NCI-H1694 (cell line): ENCODE results near the gene SLC6A17.
A peak's percentile ranks its signal among the peaks of the same experiment; 100 is the strongest.

Experiments used
- DNase-seq: peaks from one replicate; lab custom pipeline; 2025; lab: John Stamatoyannopoulos, UW

Gene SLC6A17

GRCh38 chr1:110135666-110136065 lies 14.6 kb upstream of the SLC6A17 start:
- no peak for DNase-seq

DNA sequence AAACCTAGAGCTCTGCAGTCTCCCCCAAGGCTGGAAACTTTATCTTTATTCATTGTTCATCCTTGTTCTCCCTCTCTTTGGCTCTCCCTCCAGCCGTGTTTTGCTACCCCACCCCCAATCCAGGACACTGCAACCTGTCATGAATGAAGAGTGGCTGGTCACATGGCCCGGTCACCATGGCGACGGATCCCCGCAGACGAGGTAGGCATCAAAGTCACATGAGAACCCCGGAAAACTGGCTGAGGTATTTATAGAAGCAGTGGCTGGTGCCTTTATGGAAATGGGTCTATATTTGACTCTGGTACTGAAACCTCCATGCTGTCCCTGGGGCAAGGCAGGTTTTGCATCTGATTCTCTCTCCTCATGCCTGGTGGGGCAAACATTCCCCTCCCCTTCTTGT lies 13.4 kb upstream of the SLC6A17 start:
- peak; percentile 56 for DNase-seq

- DNase-seq, result no peak
These were observed 11.3 kb upstream of the SLC6A17 start for GRCh38 chr1:110138956-110139355.

- no peak for DNase-seq
These were observed 5.9 kb upstream of the SLC6A17 start for GRCh38 chr1:110144366-110144765.

- DNase-seq, result peak; percentile 32
These were observed 1.3 kb upstream of the SLC6A17 start for GRCh38 chr1:110148961-110149360.

DNA sequence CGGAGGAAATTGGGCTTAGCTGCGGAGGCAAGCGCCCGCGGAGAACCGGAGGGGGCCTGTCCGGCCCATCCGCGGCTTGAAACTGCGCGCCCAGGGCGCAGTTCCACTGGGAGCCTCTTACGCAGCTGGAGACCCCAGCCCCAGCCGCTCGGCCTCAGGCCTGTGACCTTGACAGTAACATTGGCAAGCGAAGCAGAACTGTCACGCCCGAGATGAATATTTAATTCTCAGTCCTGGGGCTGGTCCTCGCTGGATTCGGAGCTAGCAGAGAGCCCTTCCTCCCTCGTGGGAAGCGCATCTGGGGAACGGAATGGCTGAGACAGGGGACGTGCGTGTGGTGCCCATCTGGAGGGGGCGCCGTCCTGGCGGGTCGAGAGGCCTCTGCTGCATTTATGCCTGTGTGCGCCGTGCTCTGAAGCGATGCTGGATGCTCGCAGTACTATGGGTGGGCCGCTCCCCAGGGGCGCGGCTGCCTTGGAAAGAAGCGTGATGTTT lies 928 bp downstream of the SLC6A17 start:
- DNase-seq, result no peak

DNA sequence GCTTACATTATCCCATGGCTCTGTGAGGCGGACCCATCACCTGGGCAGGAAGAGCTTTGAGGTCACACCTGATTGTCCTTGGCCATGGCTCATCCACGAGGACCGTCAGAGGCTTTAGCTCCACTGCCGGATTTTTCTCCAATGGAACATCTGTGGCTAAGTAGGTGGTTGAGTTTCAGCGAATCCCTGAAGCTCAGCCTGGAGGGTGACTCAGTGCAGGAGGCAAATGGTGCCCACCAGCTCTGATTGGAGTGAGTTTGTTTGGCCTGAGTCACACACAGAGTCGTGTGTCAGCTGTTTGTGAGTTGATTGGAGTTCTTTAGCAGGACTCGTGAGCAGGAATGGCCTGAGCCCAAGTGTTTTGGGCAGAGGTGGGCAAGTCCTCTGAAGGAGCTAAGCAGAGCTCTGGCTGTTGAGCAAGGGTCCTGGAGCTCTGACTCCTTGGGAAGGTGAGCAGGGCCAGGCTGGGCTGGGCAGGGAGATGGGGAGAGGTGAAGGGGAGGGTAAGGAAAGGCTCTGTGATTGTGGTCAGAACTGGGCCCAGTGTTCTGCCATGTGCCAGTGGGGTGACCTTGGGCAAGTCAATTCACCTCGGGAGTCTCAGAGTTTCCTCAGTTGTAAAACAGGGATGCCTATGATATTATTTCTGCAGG lies 2.0 kb downstream of the SLC6A17 start:
- no peak for DNase-seq

DNA sequence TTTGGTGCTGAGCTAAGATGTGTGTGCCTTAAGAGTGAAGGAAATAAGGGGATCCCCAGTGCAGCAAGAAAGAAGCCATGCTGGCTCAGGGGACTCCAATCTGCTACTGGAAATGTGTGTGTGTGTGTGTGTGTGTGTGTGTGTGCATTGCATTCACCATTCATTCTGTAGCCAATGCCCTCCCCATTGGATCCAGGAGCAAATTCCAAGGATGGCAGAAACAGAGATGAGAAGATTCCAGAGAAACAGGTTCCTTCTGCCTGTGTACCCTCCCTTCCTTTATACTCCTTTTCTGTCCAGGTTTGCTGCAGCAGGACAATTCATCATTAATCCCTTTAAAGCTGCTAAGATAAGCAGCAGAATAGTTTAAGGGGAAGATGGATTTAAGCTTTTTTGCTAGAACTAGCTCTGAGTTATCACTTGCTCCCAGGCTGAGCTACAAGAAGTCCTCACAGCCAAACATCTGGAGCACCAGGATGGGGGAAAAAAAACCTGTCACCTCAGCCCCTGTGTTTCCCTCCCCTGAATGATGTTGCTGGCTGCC lies 3.2 kb downstream of the SLC6A17 start:
- DNase-seq, result no peak

DNA sequence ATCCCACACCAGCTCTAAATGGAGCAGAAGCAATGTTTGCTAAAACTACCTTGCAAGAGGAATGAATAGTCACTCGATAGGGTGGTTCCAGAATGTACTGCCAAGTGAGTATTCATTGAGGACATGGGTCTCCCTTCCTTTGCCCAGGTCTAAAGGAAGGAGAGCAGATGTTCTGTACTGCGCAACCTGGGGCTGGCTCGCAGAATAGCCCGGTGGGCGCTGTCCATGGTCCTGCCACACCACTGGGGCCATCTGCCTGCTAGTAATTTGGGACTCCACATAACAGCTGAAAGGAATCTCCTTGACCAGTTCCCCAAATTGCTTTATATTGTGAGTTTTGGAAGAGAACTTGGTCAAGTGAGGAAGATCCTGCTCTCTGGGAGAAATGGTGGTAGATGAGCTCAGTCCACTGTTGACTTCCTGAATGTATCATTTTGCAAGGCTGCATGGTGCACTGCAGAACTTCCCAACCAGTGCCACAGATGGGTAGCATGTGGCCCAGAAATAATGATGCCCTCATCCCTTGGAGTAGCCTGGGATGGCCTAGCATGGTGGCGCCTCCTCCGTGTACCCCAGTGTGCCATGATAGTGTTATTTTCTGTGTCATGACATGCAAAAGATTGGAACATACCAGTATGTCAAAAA lies 5.7 kb downstream of the SLC6A17 start:
- no peak for DNase-seq

DNA sequence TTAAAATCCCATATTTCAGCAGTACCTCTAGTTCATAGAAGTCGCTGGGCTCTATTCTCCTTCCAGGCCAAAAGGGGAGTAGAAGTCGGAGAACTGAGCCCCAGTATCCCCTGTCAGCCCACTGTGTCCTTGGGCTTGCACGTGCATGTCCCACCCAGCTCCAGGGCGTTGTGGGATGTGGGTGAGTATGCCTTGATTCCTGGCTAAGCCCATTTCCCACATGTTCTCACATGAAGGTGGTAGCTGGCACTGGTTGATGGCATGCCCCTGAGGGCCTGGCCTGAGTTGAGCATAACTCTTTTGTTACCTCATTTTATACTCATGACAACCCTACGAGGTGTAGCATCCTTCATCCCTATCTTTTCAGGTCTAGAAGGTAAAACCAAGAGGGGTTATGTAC lies 8.0 kb downstream of the SLC6A17 start:
- DNase-seq, result no peak

DNA sequence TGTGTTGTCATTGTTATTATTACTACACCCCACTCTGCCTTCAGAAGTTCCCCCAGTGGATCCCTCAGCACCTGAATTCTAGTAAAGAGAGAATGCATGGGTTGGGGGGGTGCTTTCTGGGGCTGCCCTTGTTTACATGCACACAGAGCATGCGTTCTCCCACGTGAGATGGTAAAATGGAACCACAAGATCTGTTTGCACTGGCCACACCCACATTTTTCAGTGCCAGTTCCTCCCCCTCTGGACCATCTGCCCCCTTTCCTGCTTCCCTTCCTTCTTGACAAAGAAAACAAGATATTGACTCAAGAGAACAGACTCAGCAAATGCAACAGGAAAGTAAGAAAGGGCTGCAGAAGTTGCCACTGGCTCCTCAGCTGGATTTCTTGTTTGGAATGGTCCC lies 8.9 kb downstream of the SLC6A17 start:
- no peak for DNase-seq

DNA sequence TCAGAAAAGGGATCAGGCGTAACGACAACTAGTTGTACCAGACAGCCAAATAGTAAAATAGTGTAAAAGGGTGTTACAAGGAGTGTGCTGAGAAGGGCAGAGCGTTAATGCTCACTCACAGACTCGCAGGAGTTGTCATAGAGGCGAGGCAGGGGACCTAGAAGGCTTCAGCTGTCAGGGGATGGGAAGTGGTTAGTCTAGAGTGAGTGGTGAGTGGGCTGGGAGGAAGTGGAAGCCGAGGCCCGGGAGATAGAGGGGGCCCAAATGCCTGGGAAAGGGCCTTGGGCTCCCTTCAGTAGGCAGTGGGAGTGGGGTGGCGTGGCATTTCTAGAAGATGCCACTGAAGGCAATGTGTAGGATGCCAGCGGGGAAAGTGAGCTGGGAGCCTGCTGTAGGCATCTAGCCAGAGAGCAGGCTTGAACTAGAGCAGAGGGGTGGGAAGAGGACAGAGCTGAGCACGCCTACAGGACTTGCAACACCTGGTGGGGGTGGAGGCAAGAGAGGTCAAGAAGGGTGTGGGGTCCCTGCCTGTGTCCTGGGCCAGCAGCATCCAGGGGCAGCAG lies 10.3 kb downstream of the SLC6A17 start:
- DNase-seq, result no peak

- no peak for DNase-seq
These were observed 10.9 kb downstream of the SLC6A17 start for GRCh38 chr1:110161165-110161564.

DNA sequence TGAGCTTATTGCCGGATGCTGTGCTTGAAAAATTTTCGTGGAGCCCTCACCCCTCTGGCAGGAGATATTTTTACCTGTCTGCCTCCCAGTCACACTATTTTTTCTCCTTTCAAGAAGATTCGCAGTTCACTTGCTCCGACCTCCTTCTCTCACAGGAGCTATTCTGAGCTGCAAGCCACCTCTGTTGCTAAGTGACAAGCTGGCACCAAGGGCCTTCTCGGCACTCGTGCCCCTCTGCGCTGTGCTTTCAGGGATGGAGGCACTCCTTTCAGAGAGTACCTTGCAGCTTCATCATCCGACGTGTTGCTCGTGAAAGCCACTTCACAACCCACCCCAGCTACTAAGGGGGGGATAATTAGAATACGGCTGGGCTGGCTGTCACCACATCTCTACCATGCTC lies 11.6 kb downstream of the SLC6A17 start:
- no peak for DNase-seq

DNA sequence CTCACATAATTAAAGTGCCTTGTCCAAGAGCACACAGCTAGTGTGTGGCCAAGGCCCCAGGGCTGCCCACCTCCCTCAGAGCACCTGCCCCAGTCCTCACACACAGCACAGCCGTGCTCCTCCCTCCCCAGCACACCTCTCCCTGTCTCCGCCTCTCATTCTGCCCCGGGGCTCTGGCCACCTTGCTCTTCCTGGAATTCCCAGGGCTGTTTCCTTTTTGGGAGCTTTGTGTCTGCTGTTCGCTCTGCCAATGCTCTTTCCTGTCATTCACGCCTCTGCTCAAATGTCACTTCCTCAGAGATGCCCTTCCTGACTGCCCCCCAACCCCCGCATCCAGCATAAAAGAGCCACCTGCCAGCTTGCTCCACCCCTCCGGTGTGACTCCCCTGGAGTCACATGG lies 13.3 kb downstream of the SLC6A17 start:
- DNase-seq, result no peak

DNA sequence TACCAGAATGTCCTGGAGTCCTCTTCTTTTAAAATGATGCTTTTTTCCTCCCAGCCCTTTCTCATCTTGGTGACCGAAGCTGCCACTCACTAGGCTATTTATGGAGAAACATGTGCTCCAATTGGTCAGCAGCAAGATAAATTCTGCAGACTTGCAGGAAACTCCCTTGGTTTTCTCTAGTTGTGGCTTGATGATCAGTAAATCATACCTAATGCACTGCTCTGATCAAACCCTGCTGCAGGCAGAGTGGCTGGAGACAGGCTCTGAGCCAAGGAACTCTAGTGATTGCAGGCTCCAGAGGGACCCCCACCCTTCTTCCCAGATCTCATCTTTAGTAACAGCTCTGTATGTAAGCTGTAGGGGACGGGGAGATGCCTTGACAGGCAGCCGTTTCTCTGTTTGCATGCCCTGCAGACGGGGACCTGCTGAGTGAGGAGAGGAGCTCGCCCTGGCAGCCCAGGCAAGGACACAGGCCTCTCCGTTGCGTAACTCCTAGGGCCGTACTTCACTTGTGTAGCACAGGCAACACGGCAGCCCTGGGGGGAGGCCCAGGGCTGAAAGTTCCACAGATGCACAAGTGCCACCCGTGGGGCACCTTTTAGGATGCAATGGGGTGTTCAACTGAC lies 14.5 kb downstream of the SLC6A17 start:
- DNase-seq, result no peak

GRCh38 chr1:110165761-110166231 lies 15.5 kb downstream of the SLC6A17 start:
- no peak for DNase-seq

GRCh38 chr1:110166861-110167260 lies 16.6 kb downstream of the SLC6A17 start:
- DNase-seq, result no peak

- peak; percentile 85 for DNase-seq
These were observed 20.8 kb downstream of the SLC6A17 start for GRCh38 chr1:110170766-110171733.

DNA sequence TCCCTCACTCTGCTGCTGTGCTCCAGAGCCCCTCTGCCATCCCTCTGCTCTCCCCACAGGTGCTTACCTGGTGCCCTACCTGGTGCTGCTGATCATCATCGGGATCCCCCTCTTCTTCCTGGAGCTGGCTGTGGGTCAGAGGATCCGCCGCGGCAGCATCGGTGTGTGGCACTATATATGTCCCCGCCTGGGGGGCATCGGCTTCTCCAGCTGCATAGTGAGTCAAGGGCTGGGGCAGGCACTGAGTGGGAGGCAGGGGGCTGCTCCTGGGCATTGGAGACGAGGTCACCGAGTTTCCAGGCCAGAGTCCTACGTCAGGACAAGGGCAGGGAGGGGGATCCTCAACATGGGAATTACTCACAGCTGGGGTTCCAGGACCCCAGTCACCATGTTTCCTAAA lies 21.7 kb downstream of the SLC6A17 start:
- no peak for DNase-seq

GRCh38 chr1:110173466-110174105 lies 23.3 kb downstream of the SLC6A17 start:
- no peak for DNase-seq
